ENCODE results near the gene TPSB2.

DNA sequence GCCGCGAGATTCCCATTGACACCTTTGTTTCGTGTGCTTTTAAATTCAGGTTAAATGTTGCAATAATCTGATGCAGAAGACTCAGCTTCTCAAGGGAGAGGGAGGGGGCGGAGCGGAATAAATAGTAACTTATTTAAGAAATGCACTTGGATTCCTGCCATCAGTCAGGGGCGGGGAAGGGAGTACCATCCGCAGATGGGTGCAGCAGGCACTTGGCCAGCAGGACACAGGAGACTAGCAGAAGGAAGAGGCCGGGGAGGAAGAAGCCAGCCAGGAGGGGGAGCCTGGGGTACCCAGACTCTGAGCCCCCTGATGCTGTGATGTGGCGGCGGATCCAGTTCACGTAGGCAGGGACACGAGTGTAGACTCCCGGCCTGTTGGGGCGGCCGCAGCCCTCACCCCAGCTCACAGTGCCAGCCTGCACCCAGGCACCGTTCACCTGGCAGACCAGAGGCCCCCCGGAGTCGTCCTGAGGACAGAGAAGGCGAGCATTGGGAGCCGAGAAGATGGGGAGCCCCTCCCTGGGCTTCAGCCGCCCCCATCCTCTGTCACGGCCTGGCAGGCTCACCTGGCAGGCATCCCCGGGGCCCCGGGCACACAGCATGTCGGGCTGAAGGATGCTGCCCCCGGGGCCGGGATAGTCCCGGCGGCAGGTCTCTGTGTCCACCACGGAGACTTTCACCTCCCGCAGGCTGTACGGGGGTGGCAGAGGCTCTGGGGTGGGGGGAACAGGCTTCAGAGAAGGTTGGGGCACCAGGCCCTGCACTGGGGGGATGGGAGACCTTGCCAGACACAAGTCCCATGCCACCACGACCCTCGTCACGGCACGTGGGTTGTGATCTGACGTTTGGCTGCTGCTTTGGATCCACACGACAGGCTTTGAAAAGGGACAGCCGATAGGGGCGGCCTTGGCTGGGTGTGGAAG lies 8.1 kb downstream of the TPSB2 start:
- no peak for TF ChIP-seq EZH2 (IDR thresholded peaks at IDR 0.05; ENCODE audit: low read length, unreplicated experiment)
- TF ChIP-seq, protein P1, sequence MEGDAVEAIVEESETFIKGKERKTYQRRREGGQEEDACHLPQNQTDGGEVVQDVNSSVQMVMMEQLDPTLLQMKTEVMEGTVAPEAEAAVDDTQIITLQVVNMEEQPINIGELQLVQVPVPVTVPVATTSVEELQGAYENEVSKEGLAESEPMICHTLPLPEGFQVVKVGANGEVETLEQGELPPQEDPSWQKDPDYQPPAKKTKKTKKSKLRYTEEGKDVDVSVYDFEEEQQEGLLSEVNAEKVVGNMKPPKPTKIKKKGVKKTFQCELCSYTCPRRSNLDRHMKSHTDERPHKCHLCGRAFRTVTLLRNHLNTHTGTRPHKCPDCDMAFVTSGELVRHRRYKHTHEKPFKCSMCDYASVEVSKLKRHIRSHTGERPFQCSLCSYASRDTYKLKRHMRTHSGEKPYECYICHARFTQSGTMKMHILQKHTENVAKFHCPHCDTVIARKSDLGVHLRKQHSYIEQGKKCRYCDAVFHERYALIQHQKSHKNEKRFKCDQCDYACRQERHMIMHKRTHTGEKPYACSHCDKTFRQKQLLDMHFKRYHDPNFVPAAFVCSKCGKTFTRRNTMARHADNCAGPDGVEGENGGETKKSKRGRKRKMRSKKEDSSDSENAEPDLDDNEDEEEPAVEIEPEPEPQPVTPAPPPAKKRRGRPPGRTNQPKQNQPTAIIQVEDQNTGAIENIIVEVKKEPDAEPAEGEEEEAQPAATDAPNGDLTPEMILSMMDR (conservative IDR thresholded peaks at IDR 0.05; ENCODE audit: low read depth, low read length), result no peak
